Spleen (tissue), 7 donors: Measurements from ENCODE around the gene TMPRSS6.

ENCODE experiments used
- CTCF ChIP-seq, 11 experiments: fragments of 200-600 bp in 7 of 11; fragments of 450-650 bp in 4 of 11; sonication (generic) in 4 of 11; IDR thresholded peaks in 8 of 11; conservative IDR thresholded peaks in 3 of 11; 1 replicate in 7 of 11; 2 replicates in 4 of 11; pipeline versions ENCODE4 v1.4.0 to v1.8.0; 2016 to 2021; ENCODE audit warnings: antibody characterized with exemption in 11 of 11, inconsistent platforms in 4 of 11, mild to moderate bottlenecking in 1 of 11
- POLR2A ChIP-seq, 3 donors: fragments of 450-650 bp; IDR thresholded peaks; one replicate each; pipeline ENCODE4 v1.5.1; 2017; ENCODE audit warnings: antibody characterized with exemption in 3 of 3, mild to moderate bottlenecking in 1 of 3
- POLR2AphosphoS5 ChIP-seq, 3 donors: sonication (generic); formaldehyde crosslinking; IDR thresholded peaks; one replicate each; pipeline ENCODE4 v1.5.1; 2017; ENCODE audit warnings: antibody characterized with exemption in 3 of 3
- donor health status: DM: no; HTN: no; CAD: no; lungs with moderate emphysema.
- donor health status: DM: no; HTN: no; CAD: no.
- donor health status: DM: no; HTN: no; CAD: no.

- no peak for TF ChIP-seq CTCF (IDR thresholded peaks at IDR 0.05 in 8 of 11, conservative IDR thresholded peaks at IDR 0.05 in 3 of 11)
- no peak for TF ChIP-seq POLR2A (IDR thresholded peaks at IDR 0.05)
- TF ChIP-seq POLR2AphosphoS5 (IDR thresholded peaks at IDR 0.05): no peak
These were observed 38.8 kb downstream of the TMPRSS6 start for GRCh38 chr22:37070744-37071143.
